Right lobe of liver (tissue), 4 donors: ENCODE data around the gene GRIN2A.

Experiments used
- CTCF ChIP-seq, 4 donors: fragments of 200-600 bp in 3 of 4; fragments of 450-650 bp in 1 of 4; IDR thresholded peaks; one replicate each; pipeline versions ENCODE4 v1.5.1 to v1.8.0; 2016 to 2022; ENCODE audit warnings: antibody characterized with exemption in 4 of 4, mild to moderate bottlenecking in 2 of 4
- POLR2A ChIP-seq: fragments of 450-650 bp; IDR thresholded peaks from one replicate; pipeline ENCODE4 v1.6.1; 2017; ENCODE audit warnings: antibody characterized with exemption, mild to moderate bottlenecking
- donor health status: DM: no; HTN: no; CAD: no.
- donor health status: DM: no; HTN: no; CAD: no.
- donor health status: DM: no; HTN: yes; CAD: no.

GRCh38 chr16:9992441-9992840, 189.8 kb downstream of the GRIN2A start:
- TF ChIP-seq CTCF (IDR thresholded peaks at IDR 0.05) = no peak
- no peak for TF ChIP-seq POLR2A
